Transverse colon (tissue), 4 donors: Measurements from ENCODE around the gene CARMIL1. TPM values are rescaled to one million over a fixed set of nuclear protein-coding genes. Genes with fewer than 3 reads are reported as not detected.

Experiments
- DNase-seq: peaks from one replicate; pipeline ENCODE4 v3.0.0-alpha.2; 2019
- H3K27ac ChIP-seq, 4 donors: fragments of 200-600 bp; sonication (generic); 2 replicates each; pipeline ENCODE4 v1.5.1; 2016 to 2018; ENCODE audit warnings: inconsistent platforms in 4 of 4
- H3K27me3 ChIP-seq: fragments of 200-600 bp; sonication (generic); 2 replicates; pipeline ENCODE4 v1.5.1; 2017; ENCODE audit warnings: inconsistent platforms
- H3K36me3 ChIP-seq, 4 donors: fragments of 200-600 bp; sonication (generic); 2 replicates each; pipeline ENCODE4 v1.5.1; 2017 to 2019; ENCODE audit warnings: inconsistent platforms in 4 of 4
- H3K4me1 ChIP-seq, 4 donors: fragments of 200-600 bp; sonication (generic); 2 replicates each; pipeline ENCODE4 v1.5.1; 2017 to 2020; ENCODE audit warnings: inconsistent platforms in 4 of 4
- H3K4me3 ChIP-seq, 4 donors: fragments of 200-600 bp; sonication (generic); 1 replicate in 1 of 4; 2 replicates in 3 of 4; pipeline versions ENCODE4 v1.5.1 to v1.6.1; 2017 to 2019; ENCODE audit warnings: inconsistent platforms in 4 of 4
- H3K9me3 ChIP-seq, 2 donors: fragments of 200-600 bp; sonication (generic); 2 replicates each; pipeline ENCODE4 v1.5.1; 2017 to 2019; ENCODE audit warnings: inconsistent platforms in 2 of 2
- CTCF ChIP-seq, 5 experiments: fragments of 200-600 bp in 3 of 5; fragments of 450-650 bp in 2 of 5; sonication (generic) in 3 of 5; IDR thresholded peaks; 1 replicate in 2 of 5; 2 replicates in 3 of 5; pipeline ENCODE4 v1.5.1; 2016 to 2017; ENCODE audit warnings: antibody characterized with exemption in 5 of 5, inconsistent platforms in 3 of 5, mild to moderate bottlenecking in 2 of 5, moderate library complexity in 1 of 5
- EP300 ChIP-seq: sonication (generic); formaldehyde crosslinking; IDR thresholded peaks from one replicate; pipeline ENCODE4 v1.6.1; 2017; ENCODE audit warnings: antibody characterized with exemption, low read depth
- POLR2A ChIP-seq: fragments of 450-650 bp; IDR thresholded peaks from one replicate; pipeline ENCODE4 v1.6.1; 2016; ENCODE audit warnings: antibody characterized with exemption, mild to moderate bottlenecking, moderate library complexity
- POLR2AphosphoS5 ChIP-seq, 3 donors: sonication (generic); formaldehyde crosslinking; IDR thresholded peaks; one replicate each; pipeline ENCODE4 v1.6.1; 2016; ENCODE audit warnings: antibody characterized with exemption in 3 of 3
- WGBS, 2 donors: methylation state at CpG; one replicate each; pipeline ENCODE4 v1.1.5; 2018; ENCODE audit warnings: low coverage in 1 of 2; 5-methylcytosine and 5-hydroxymethylcytosine counted together
- in situ Hi-C, 4 donors: fragments of 200-750 bp; cut with MboI; loops; one replicate each; pipeline versions ENCODE4 v1.15.0 to v1.15.1; 2017; ENCODE audit warnings: low sequenced_read_pairs in 3 of 4, low pct_ligation_motif_present in 1 of 4, low pct_unique_long_range_greater_than_20kb in 1 of 4
- intact Hi-C: fragments of 100-400 bp; cut with DNase I; formaldehyde crosslinking; loops from one replicate; pipeline ENCODE4 v1.15.1; 2023; ENCODE audit warnings: low total_unique reads
- total RNA-seq, 4 donors: library from RNA; depleted of rRNA; stranded (reverse); fragments of >200 nt; gene quantifications; one replicate each; pipeline ENCODE4 v1.1.0, GENCODE V29; 2016

Gene CARMIL1
- total RNA-seq, 4 donors from 2014 or later, result 25.1 to 93.5 (median 61.0) TPM

GRCh38 chr6:25343984-25344383 lies 64.8 kb downstream of the CARMIL1 start:
- no peak overlapping the region for H3K4me3 ChIP-seq
- in situ Hi-C loops, result no loop called here
- TF ChIP-seq POLR2A (no peak), POLR2AphosphoS5 (IDR thresholded peaks at IDR 0.05) (no peak), CTCF (IDR thresholded peaks at IDR 0.05) (no peak), EP300 (no peak)
- H3K9me3 ChIP-seq, result no peaks in the 10 kb centered on the region
- no peak for DNase-seq
- no peaks in the 10 kb centered on the region for H3K27me3 ChIP-seq
- no peak overlapping the region for H3K27ac ChIP-seq
- intact Hi-C loops, result no loop called here
- WGBS, 2 donors, result 76 to 88% methylated on average over 6 to 7 of the region's 7 CpGs
- no peaks in the 10 kb centered on the region for H3K36me3 ChIP-seq
- peaks cover 0 to 36% (median 11%) of the 10 kb centered on the region in 4 donors for H3K4me1 ChIP-seq

- TF ChIP-seq POLR2A, result no peak
- TF ChIP-seq EP300, result no peak
- no peak for TF ChIP-seq POLR2AphosphoS5 (IDR thresholded peaks at IDR 0.05)
- TF ChIP-seq CTCF (IDR thresholded peaks at IDR 0.05), result no peak
- Histone ChIP-seq H3K9me3 (no peaks in the 10 kb centered on the region), H3K27me3 (no peaks in the 10 kb centered on the region), H3K4me1 (peaks cover 0 to 28% (median 7%) of the 10 kb centered on the region in 4 donors), H3K4me3 (no peak overlapping the region), H3K36me3 (no peaks in the 10 kb centered on the region), H3K27ac (no peak overlapping the region)
- in situ Hi-C loops (no loop called here), intact Hi-C loops (no loop called here)
- WGBS, 2 donors, result 80 to 85% methylated on average over 5 of the region's 5 CpGs
- no peak for DNase-seq
Measured at GRCh38 chr6:25344827-25345226, 65.7 kb downstream of the CARMIL1 start.

GRCh38 chr6:25346064-25346463 lies 66.9 kb downstream of the CARMIL1 start:
- in situ Hi-C loops (no loop called here), intact Hi-C loops (no loop called here)
- no peaks in the 10 kb centered on the region for H3K27me3 ChIP-seq
- DNase-seq, result no peak
- WGBS, 2 donors, result 60 to 63% methylated on average over 1 to 3 of the region's 3 CpGs
- TF ChIP-seq POLR2A, result no peak
- no peak for TF ChIP-seq EP300
- TF ChIP-seq POLR2AphosphoS5 (IDR thresholded peaks at IDR 0.05), result no peak
- no peak for TF ChIP-seq CTCF (IDR thresholded peaks at IDR 0.05)
- H3K9me3 ChIP-seq, result no peaks in the 10 kb centered on the region
- peaks cover 0 to 22% (median 4%) of the 10 kb centered on the region in 4 donors for H3K4me1 ChIP-seq
- no peak overlapping the region for H3K27ac ChIP-seq
- H3K4me3 ChIP-seq, result no peak overlapping the region
- H3K36me3 ChIP-seq, result no peaks in the 10 kb centered on the region

- intact Hi-C loops (no loop called here), in situ Hi-C loops (no loop called here)
- TF ChIP-seq CTCF (IDR thresholded peaks at IDR 0.05) (no peak), POLR2AphosphoS5 (IDR thresholded peaks at IDR 0.05) (no peak), POLR2A (no peak), EP300 (no peak)
Measured at GRCh38 chr6:25350573-25350972, 71.4 kb downstream of the CARMIL1 start.

More at GRCh38 chr6:25350573-25350972, 71.4 kb downstream of the CARMIL1 start:
- H3K9me3 ChIP-seq, result no peaks in the 10 kb centered on the region
- peaks cover 0 to 29% (median 10%) of the 10 kb centered on the region in 4 donors for H3K4me1 ChIP-seq
- H3K4me3 ChIP-seq, result no peak overlapping the region
- no peak overlapping the region for H3K27ac ChIP-seq
- H3K36me3 ChIP-seq, result no peaks in the 10 kb centered on the region
- H3K27me3 ChIP-seq, result no peaks in the 10 kb centered on the region
- no peak for DNase-seq
